AG08396 (cell line): ENCODE measurements around the gene IQCH.
"Not testable (repeated sequence)": the region's sequence is repeated elsewhere in the genome, so short reads cannot be mapped to it uniquely, and the experiment has no call there.

Experiments used
- DNase-seq: peaks from one replicate; pipeline ENCODE4 v3.0.0; 2012; ENCODE audit warnings: low spot score, mixed read lengths

Gene IQCH

GRCh38 chr15:67246606-67247005 lies 8.0 kb upstream of the IQCH start:
- not testable (repeated sequence) for DNase-seq

- peak; percentile 14 for DNase-seq
Observed at GRCh38 chr15:67248011-67248505, 6.5 kb upstream of the IQCH start.

- DNase-seq, result no peak
Observed at GRCh38 chr15:67249830-67250229, 4.8 kb upstream of the IQCH start.

GRCh38 chr15:67251318-67251717 lies 3.3 kb upstream of the IQCH start:
- no peak for DNase-seq

GRCh38 chr15:67253101-67253500 lies 1.5 kb upstream of the IQCH start:
- no peak for DNase-seq

- DNase-seq, result peak; percentile 14
Observed at GRCh38 chr15:67253549-67254237, 893 bp upstream of the IQCH start.

- DNase-seq, result no peak
Observed at GRCh38 chr15:67256051-67256450, 1.5 kb downstream of the IQCH start.

GRCh38 chr15:67258412-67258811 lies 3.8 kb downstream of the IQCH start:
- not testable (repeated sequence) for DNase-seq

GRCh38 chr15:67259379-67259778 lies 4.8 kb downstream of the IQCH start:
- no peak for DNase-seq

- no peak for DNase-seq
Observed at GRCh38 chr15:67259806-67260205, 5.2 kb downstream of the IQCH start.

- DNase-seq, result no peak
Observed at GRCh38 chr15:67266870-67267269, 12.3 kb downstream of the IQCH start.

- no peak for DNase-seq
Observed at GRCh38 chr15:67267440-67267839, 12.9 kb downstream of the IQCH start.

GRCh38 chr15:67267951-67268941 lies 13.7 kb downstream of the IQCH start:
- no peak for DNase-seq

GRCh38 chr15:67274236-67274635 lies 19.6 kb downstream of the IQCH start:
- no peak for DNase-seq

GRCh38 chr15:67276666-67277065 lies 22.1 kb downstream of the IQCH start:
- DNase-seq, result no peak

- DNase-seq, result no peak
Observed at GRCh38 chr15:67280217-67280616, 25.6 kb downstream of the IQCH start.

GRCh38 chr15:67281714-67282113 lies 27.1 kb downstream of the IQCH start:
- no peak for DNase-seq

- DNase-seq, result not testable (repeated sequence)
Observed at GRCh38 chr15:67285625-67286024, 31.0 kb downstream of the IQCH start.

- DNase-seq, result not testable (repeated sequence)
Observed at GRCh38 chr15:67286400-67286799, 31.8 kb downstream of the IQCH start.

GRCh38 chr15:67290319-67290718 lies 35.7 kb downstream of the IQCH start:
- no peak for DNase-seq

GRCh38 chr15:67296188-67296587 lies 41.6 kb downstream of the IQCH start:
- no peak for DNase-seq

GRCh38 chr15:67296684-67297083 lies 42.1 kb downstream of the IQCH start:
- DNase-seq, result no peak
